Measurements from ENCODE around the gene USP40. TPM values are rescaled to one million over a fixed set of nuclear protein-coding genes. Genes with fewer than 3 reads are reported as not detected.
A peak's percentile ranks its signal among the peaks of the same experiment; 100 is the strongest.

The USP40 gene
- polyA plus RNA-seq, 2 of the 4 experiments (the other 2 are of a cell fraction) = 22.9 to 57.0 TPM

DNA sequence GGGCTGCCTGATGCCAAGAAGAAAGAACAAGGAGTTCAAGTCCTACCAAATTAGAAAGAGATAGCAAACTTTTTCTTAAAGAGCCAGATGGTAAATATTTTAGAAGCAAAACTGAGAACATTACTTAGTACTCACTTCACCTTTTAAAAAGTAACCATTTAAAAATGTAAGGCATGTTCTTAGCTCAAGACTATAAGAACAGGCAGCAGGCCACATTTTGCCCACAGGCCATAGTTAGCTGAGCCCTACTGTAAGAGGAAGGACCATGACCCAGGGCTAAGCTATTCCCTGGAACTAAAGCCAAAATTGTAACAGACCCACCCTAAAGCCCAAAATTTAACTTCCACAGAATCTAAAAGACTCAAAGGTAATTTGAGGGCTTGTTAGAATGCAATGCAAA is 31.3 kb downstream of the USP40 start:
- no peak for FAIRE-seq
- no peak for DNase-seq (ENCODE audit: low read depth in 1 of 2, low spot score in 1 of 2)
- ChIA-PET POLR2A (no interaction called here), CTCF (interaction anchor here (0.5 to 1.5 kb wide), 3 partner anchors 9 to 360 kb away, joined by 3 to 6 read pairs (median 3); no protein-coding TSS in a partner anchor)
- TF ChIP-seq KDM1A (IDR thresholded peaks at IDR 0.05; ENCODE audit: low read depth) = no peak
- Histone ChIP-seq H3K4me2 (no peak overlapping the region), H3K4me1 (peaks cover 18% of the 10 kb centered on the region), H3K9me3 (no peaks in the 10 kb centered on the region), H3K4me3 (no peak overlapping the region), H3K27ac (peak overlapping the region in 1 of 2 experiments; percentile 61; a peak in 4 of 6 replicates)
- no peak for ATAC-seq

DNA sequence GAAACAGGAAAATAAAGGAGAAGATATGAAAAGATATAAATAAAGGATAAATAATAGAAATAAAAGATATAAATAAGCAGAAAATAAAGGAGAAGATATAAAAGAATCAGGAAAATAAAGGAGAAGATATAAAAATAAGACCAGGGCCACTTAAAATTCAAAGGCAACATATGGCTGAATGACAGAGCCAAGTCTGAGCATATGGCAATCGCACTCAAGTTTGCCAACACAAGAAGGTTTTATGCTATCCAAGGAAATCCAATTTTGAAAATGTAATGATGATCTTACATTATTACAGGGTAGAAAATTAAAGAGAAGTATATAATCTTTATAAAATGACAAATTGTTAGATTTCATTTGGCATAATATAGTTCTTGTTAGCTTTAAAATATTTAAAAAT is 33.6 kb downstream of the USP40 start:
- Histone ChIP-seq H3K27ac (no peak overlapping the region), H3K4me1 (peaks cover 18% of the 10 kb centered on the region), H3K4me3 (no peak overlapping the region), H3K9me3 (no peaks in the 10 kb centered on the region), H3K4me2 (no peak overlapping the region)
- DNase-seq (ENCODE audit: low read depth in 1 of 2, low spot score in 1 of 2) = no peak
- no peak for FAIRE-seq
- CTCF ChIA-PET = no interaction called here
- POLR2A ChIA-PET = no interaction called here
- ATAC-seq = no peak
- TF ChIP-seq, protein P1, sequence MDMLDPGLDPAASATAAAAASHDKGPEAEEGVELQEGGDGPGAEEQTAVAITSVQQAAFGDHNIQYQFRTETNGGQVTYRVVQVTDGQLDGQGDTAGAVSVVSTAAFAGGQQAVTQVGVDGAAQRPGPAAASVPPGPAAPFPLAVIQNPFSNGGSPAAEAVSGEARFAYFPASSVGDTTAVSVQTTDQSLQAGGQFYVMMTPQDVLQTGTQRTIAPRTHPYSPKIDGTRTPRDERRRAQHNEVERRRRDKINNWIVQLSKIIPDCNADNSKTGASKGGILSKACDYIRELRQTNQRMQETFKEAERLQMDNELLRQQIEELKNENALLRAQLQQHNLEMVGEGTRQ (IDR thresholded peaks at IDR 0.05) = no peak
- no peak for TF ChIP-seq SREBF2 (IDR thresholded peaks at IDR 0.05)
- no peak for TF ChIP-seq CBX2 (IDR thresholded peaks at IDR 0.05; ENCODE audit: borderline replicate concordance, low read depth)
- TF ChIP-seq CEBPB (IDR thresholded peaks at IDR 0.05) = no peak
- no peak for TF ChIP-seq RAD21 (conservative IDR thresholded peaks at IDR 0.05 in 1 of 2, IDR thresholded peaks at IDR 0.05 in 1 of 2)
- TF ChIP-seq KDM5A (IDR thresholded peaks at IDR 0.05) = no peak
- TF ChIP-seq HOXA7 (CRISPR knock-in tag; IDR thresholded peaks at IDR 0.05) = no peak
- TF ChIP-seq MAX (IDR thresholded peaks at IDR 0.05) = no peak
- TF ChIP-seq RFX5 (IDR thresholded peaks at IDR 0.05) = no peak
- TF ChIP-seq POLR2A (IDR thresholded peaks at IDR 0.05; ENCODE audit: low read length) = no peak
- TF ChIP-seq HOXB13 (CRISPR knock-in tag; IDR thresholded peaks at IDR 0.05; ENCODE audit: low read depth) = no peak
- TF ChIP-seq EHF (CRISPR knock-in tag; IDR thresholded peaks at IDR 0.05) = no peak
- WGBS (ENCODE audit: missing lambda C conversion rate) = 95% methylated on average over 1 of the region's 1 CpG

DNA sequence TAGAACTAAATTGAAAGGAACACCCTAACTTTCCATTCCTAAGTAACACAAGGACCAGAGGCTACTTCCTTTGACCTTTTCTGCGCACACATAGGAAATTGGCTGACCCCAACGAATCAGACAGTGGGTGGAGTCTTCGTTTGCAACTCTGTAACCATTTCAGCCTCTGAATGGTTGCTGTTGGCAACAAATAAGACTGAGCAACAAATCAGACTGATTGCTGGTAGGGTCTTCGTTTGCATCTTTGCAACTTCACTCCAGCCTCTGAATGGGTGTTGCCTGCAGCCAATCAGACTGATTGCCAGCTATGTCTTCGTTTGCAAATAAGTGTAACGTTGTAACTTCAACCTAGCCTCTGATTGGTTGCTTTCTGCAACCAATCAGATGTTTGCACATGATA is 34.6 kb downstream of the USP40 start:
- no peak for TF ChIP-seq KDM1A (IDR thresholded peaks at IDR 0.05; ENCODE audit: low read depth)
- TF ChIP-seq NFE2L2 (conservative IDR thresholded peaks at IDR 0.05; ENCODE audit: low read length) = no peak
- TF ChIP-seq, protein P2, sequence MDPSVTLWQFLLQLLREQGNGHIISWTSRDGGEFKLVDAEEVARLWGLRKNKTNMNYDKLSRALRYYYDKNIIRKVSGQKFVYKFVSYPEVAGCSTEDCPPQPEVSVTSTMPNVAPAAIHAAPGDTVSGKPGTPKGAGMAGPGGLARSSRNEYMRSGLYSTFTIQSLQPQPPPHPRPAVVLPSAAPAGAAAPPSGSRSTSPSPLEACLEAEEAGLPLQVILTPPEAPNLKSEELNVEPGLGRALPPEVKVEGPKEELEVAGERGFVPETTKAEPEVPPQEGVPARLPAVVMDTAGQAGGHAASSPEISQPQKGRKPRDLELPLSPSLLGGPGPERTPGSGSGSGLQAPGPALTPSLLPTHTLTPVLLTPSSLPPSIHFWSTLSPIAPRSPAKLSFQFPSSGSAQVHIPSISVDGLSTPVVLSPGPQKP (IDR thresholded peaks at IDR 0.05; ENCODE audit: low read depth, low read length) = no peak
- TF ChIP-seq EHF (CRISPR knock-in tag; IDR thresholded peaks at IDR 0.05) = no peak
- TF ChIP-seq EHMT2 (IDR thresholded peaks at IDR 0.05; ENCODE audit: low read depth) = no peak
- TF ChIP-seq HEYL (CRISPR knock-in tag; IDR thresholded peaks at IDR 0.05) = no peak
- TF ChIP-seq RCOR1 (IDR thresholded peaks at IDR 0.05; ENCODE audit: low read depth, low read length) = no peak
- no peak for TF ChIP-seq HOXA7 (CRISPR knock-in tag; IDR thresholded peaks at IDR 0.05)
- FAIRE-seq (no peak), ATAC-seq (no peak), DNase-seq (ENCODE audit: low read depth in 1 of 2, low spot score in 1 of 2) (no peak)
- 90% methylated on average over 6 of the region's 6 CpGs for WGBS (ENCODE audit: missing lambda C conversion rate)
- Histone ChIP-seq H3K9me3 (no peaks in the 10 kb centered on the region), H3K4me2 (no peak overlapping the region), H3K4me1 (peaks cover 18% of the 10 kb centered on the region), H3K27ac (peak overlapping the region in 1 of 2 experiments; percentile 35; a peak in 1 of 6 replicates), H3K4me3 (no peak overlapping the region)
- CTCF ChIA-PET = no interaction called here
- POLR2A ChIA-PET = no interaction called here

DNA sequence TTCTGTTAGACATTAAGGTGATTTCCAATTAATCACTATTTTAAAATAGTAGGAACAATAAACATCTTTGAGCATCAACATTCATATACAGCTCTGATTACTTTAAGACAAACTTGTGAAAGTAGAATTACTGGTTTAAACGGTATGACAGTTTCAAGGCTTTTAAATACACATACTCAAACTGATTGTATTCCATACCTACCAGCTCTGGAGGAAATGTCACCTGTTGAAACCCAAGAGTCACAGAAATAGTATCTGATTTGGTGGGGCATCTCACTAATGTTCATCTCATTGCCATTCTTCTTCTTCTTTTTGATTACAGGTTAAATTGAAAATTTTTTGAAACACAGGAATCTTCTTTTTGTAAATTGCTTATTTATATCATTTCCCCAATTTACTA is 36.2 kb downstream of the USP40 start:
- ChIA-PET POLR2A (no interaction called here), CTCF (no interaction called here)
- H3K9me3 ChIP-seq = no peaks in the 10 kb centered on the region
- no peak overlapping the region for H3K4me2 ChIP-seq
- WGBS (ENCODE audit: missing lambda C conversion rate) = 46% methylated on average over 1 of the region's 1 CpG
- H3K27ac ChIP-seq = no peak overlapping the region
- no peak for ATAC-seq
- TF ChIP-seq MAFK (IDR thresholded peaks at IDR 0.05; ENCODE audit: partially characterized antibody) (no peak), JUNB (IDR thresholded peaks at IDR 0.05) (no peak), TP53 (CRISPR knock-in tag; IDR thresholded peaks at IDR 0.05) (no peak), EP300 (IDR thresholded peaks at IDR 0.05) (no peak), CHD2 (IDR thresholded peaks at IDR 0.05; ENCODE audit: low read length, partially characterized antibody) (no peak), RFX5 (IDR thresholded peaks at IDR 0.05) (no peak), JUN (IDR thresholded peaks at IDR 0.05) (no peak), TFCP2L1 (CRISPR knock-in tag; IDR thresholded peaks at IDR 0.05) (no peak), CEBPB (IDR thresholded peaks at IDR 0.05) (no peak), HDAC2 (IDR thresholded peaks at IDR 0.05) (no peak), KDM1A (IDR thresholded peaks at IDR 0.05; ENCODE audit: low read depth) (no peak), KDM5A (IDR thresholded peaks at IDR 0.05) (no peak), HOXA7 (CRISPR knock-in tag; IDR thresholded peaks at IDR 0.05) (no peak)
- TF ChIP-seq, protein P2 (IDR thresholded peaks at IDR 0.05; ENCODE audit: low read depth, low read length) = no peak
- H3K4me1 ChIP-seq = peaks cover 16% of the 10 kb centered on the region
- no peak overlapping the region for H3K4me3 ChIP-seq
- no peak for DNase-seq (ENCODE audit: low read depth in 1 of 2, low spot score in 1 of 2)
- no peak for FAIRE-seq
